Parathyroid adenoma (tissue), 2 donors: ENCODE data around the gene SPOCK3.
"Not testable (repeated sequence)": the region's sequence is repeated elsewhere in the genome, so short reads cannot be mapped to it uniquely, and the experiment has no call there.

ENCODE experiments used
- H2AFZ ChIP-seq: fragments of 300-600 bp; sonication (generic); one replicate; pipeline ENCODE4 v1.7.0; 2017; ENCODE audit warnings: antibody characterized with exemption, mild to moderate bottlenecking
- H3K27ac ChIP-seq: fragments of 300-600 bp; sonication (generic); one replicate; pipeline ENCODE4 v1.7.0; 2017
- H3K27me3 ChIP-seq: fragments of 300-600 bp; sonication (generic); one replicate; pipeline ENCODE4 v1.7.0; 2017; ENCODE audit warnings: low read length; ENCODE audit not compliant: control insufficient read depth, insufficient read depth
- H3K36me3 ChIP-seq: fragments of 300-600 bp; sonication (generic); one replicate; pipeline ENCODE4 v1.7.0; 2017; ENCODE audit warnings: low read length; ENCODE audit not compliant: control insufficient read depth, insufficient read depth
- H3K4me1 ChIP-seq: fragments of 300-600 bp; sonication (generic); one replicate; pipeline ENCODE4 v1.7.0; 2017; ENCODE audit warnings: control low read depth
- H3K4me2 ChIP-seq: fragments of 300-600 bp; sonication (generic); one replicate; pipeline ENCODE4 v1.7.0; 2017; ENCODE audit warnings: low read length
- H3K4me3 ChIP-seq: fragments of 300-600 bp; sonication (generic); one replicate; pipeline ENCODE4 v1.7.0; 2017; ENCODE audit warnings: low read depth, low read length
- H3K79me2 ChIP-seq: fragments of 300-600 bp; sonication (generic); one replicate; pipeline ENCODE4 v1.7.0; 2017; ENCODE audit warnings: control low read depth
- H3K9ac ChIP-seq: fragments of 300-600 bp; sonication (generic); one replicate; pipeline ENCODE4 v1.7.0; 2017; ENCODE audit warnings: mild to moderate bottlenecking
- H3K9me3 ChIP-seq: fragments of 300-600 bp; sonication (generic); one replicate; pipeline ENCODE4 v1.7.0; 2017; ENCODE audit warnings: low read length; ENCODE audit not compliant: control insufficient read depth
- CTCF ChIP-seq: fragments of 300-600 bp; sonication (generic); IDR thresholded peaks from one replicate; pipeline ENCODE4 v1.7.0; 2017; ENCODE audit warnings: antibody characterized with exemption, mild to moderate bottlenecking
- donor health status: primary hyperparathyroidism.

The SPOCK3 gene

GRCh38 chr4:167234316-167234881 is at the start of gene SPOCK3:
SPOCK3 (minus strand) TSS chr4:167234494.
- H3K4me3 ChIP-seq: peak within 1 kb of the TSS; percentile 45
- no peak within 1 kb of the TSS for H3K9ac ChIP-seq
- no peaks in the 10 kb centered on the region for H3K4me1 ChIP-seq
- H3K27ac ChIP-seq: peak within 1 kb of the TSS; percentile 76
- no peaks in the 10 kb centered on the region for H3K36me3 ChIP-seq
- no peaks in the 10 kb centered on the region for H3K79me2 ChIP-seq
- H3K4me2 ChIP-seq: peak within 1 kb of the TSS; percentile 78
- H3K9me3 ChIP-seq: no peaks in the 10 kb centered on the region
- no peak for TF ChIP-seq CTCF
- no peaks in the 10 kb centered on the region for H3K27me3 ChIP-seq
- peak within 1 kb of the TSS; percentile 68 for H2AFZ ChIP-seq

- no peak overlapping the region for H2AFZ ChIP-seq
- no peaks in the 10 kb centered on the region for H3K9me3 ChIP-seq
- no peak overlapping the region for H3K9ac ChIP-seq
- no peak overlapping the region for H3K27ac ChIP-seq
- no peak overlapping the region for H3K4me3 ChIP-seq
- no peak overlapping the region for H3K4me2 ChIP-seq
- no peak for TF ChIP-seq CTCF
- no peaks in the 10 kb centered on the region for H3K79me2 ChIP-seq
- no peaks in the 10 kb centered on the region for H3K36me3 ChIP-seq
- no peaks in the 10 kb centered on the region for H3K4me1 ChIP-seq
- no peaks in the 10 kb centered on the region for H3K27me3 ChIP-seq
Measured at GRCh38 chr4:167282171-167282864, 48.0 kb upstream of the SPOCK3 start.

- not testable (repeated sequence) for H3K4me2 ChIP-seq, H3K9ac ChIP-seq, H3K9me3 ChIP-seq, H3K27ac ChIP-seq, H2AFZ ChIP-seq, H3K4me1 ChIP-seq, H3K4me3 ChIP-seq, H3K79me2 ChIP-seq, H3K27me3 ChIP-seq, H3K36me3 ChIP-seq
Measured at GRCh38 chr4:167281545-167281944, 47.3 kb upstream of the SPOCK3 start.

GRCh38 chr4:167274351-167274750 is 40.1 kb upstream of the SPOCK3 start:
- H3K4me1 ChIP-seq: no peaks in the 10 kb centered on the region
- H3K9me3 ChIP-seq: no peaks in the 10 kb centered on the region
- no peaks in the 10 kb centered on the region for H3K36me3 ChIP-seq
- TF ChIP-seq CTCF: no peak
- H3K9ac ChIP-seq: no peak overlapping the region
- no peak overlapping the region for H3K4me3 ChIP-seq
- no peaks in the 10 kb centered on the region for H3K79me2 ChIP-seq
- no peaks in the 10 kb centered on the region for H3K27me3 ChIP-seq
- no peak overlapping the region for H3K27ac ChIP-seq
- no peak overlapping the region for H3K4me2 ChIP-seq
- no peak overlapping the region for H2AFZ ChIP-seq

GRCh38 chr4:167265231-167265630 is 30.9 kb upstream of the SPOCK3 start:
- no peak for TF ChIP-seq CTCF
- Histone ChIP-seq H3K9ac (no peak overlapping the region), H3K4me3 (no peak overlapping the region), H3K9me3 (no peaks in the 10 kb centered on the region), H2AFZ (no peak overlapping the region), H3K27me3 (no peaks in the 10 kb centered on the region), H3K27ac (no peak overlapping the region), H3K36me3 (no peaks in the 10 kb centered on the region), H3K79me2 (no peaks in the 10 kb centered on the region), H3K4me1 (no peaks in the 10 kb centered on the region), H3K4me2 (no peak overlapping the region)
